GM12878 (cell line): ENCODE results near the gene ACTL7A. TPM values are rescaled to one million over a fixed set of nuclear protein-coding genes. Genes with fewer than 3 reads are reported as not detected.

ENCODE experiments used
- E2F4 ChIP-seq: IDR thresholded peaks from 2 replicates; pipeline ENCODE4 v1.6.1; 2012; ENCODE audit warnings: low read depth, low read length, improper control_type of control experiment
- E2F8 ChIP-seq: fragments of 450-650 bp; IDR thresholded peaks from 2 replicates; pipeline ENCODE4 v1.6.1; 2018; ENCODE audit warnings: mild to moderate bottlenecking, low read depth, moderate library complexity; ENCODE audit not compliant: partially characterized antibody
- ELK1 ChIP-seq: IDR thresholded peaks from 2 replicates; pipeline ENCODE4 v1.6.1; 2012; ENCODE audit warnings: low read depth, low read length, improper control_type of control experiment
- LARP7 ChIP-seq: fragments of 450-650 bp; IDR thresholded peaks from 2 replicates; pipeline ENCODE4 v1.6.1; 2017; ENCODE audit warnings: mild to moderate bottlenecking
- MAX ChIP-seq: IDR thresholded peaks from 2 replicates; pipeline ENCODE4 v1.6.1; 2012; ENCODE audit warnings: low read depth, low read length, improper control_type of control experiment
- POLR2AphosphoS2 ChIP-seq: IDR thresholded peaks from 2 replicates; pipeline ENCODE4 v1.6.1; 2011; ENCODE audit warnings: low read depth, mild to moderate bottlenecking, low read length, improper control_type of control experiment, moderate library complexity
- RCOR1 ChIP-seq: conservative IDR thresholded peaks from 2 replicates; pipeline ENCODE4 v1.6.1; 2012; ENCODE audit warnings: low read depth, low read length, improper control_type of control experiment
- SMAD1 ChIP-seq: fragments of 450-650 bp; IDR thresholded peaks from 2 replicates; pipeline ENCODE4 v1.6.1; 2018; ENCODE audit warnings: mild to moderate bottlenecking, low read depth; ENCODE audit not compliant: partially characterized antibody
- TCF12 ChIP-seq: IDR thresholded peaks from 2 replicates; pipeline ENCODE4 v1.6.1; 2011; ENCODE audit warnings: low read depth, mild to moderate bottlenecking, low read length
- ZBED1 ChIP-seq: IDR thresholded peaks from 2 replicates; pipeline ENCODE4 v1.6.1; 2016; ENCODE audit warnings: borderline replicate concordance
- ZBTB33 ChIP-seq: fragments of 450-650 bp; IDR thresholded peaks from 2 replicates; pipeline ENCODE4 v1.6.1; 2017; ENCODE audit warnings: mild to moderate bottlenecking
- polyA plus RNA-seq, 11 experiments: library from polyadenylated mRNA; depleted of rRNA in 4 of 11; unstranded in 6 of 11; stranded (reverse) in 5 of 11; fragments of >200 nt; fragmentation: Nextera tagmentation in 4 of 11; fragmentation: Illumina TruSeq in 1 of 11; extraction: Ambion mirVana in 4 of 11; extraction: Trizol in 1 of 11; gene quantifications; 1 replicate in 1 of 11; 2 replicates in 10 of 11; pipeline versions ENCODE4 v1.2.1 to v1.2.3, GENCODE V29; 2011 to 2016; ENCODE audit warnings: inconsistent platforms in 2 of 11, missing spikeins in 2 of 11, low read depth in 1 of 11
- total RNA-seq, 4 experiments: library from RNA; depleted of rRNA in 3 of 4; stranded (reverse); fragments of >200 nt in 3 of 4; fragmentation: Illumina TruSeq in 1 of 4; extraction: Trizol in 1 of 4; gene quantifications; 2 replicates each; pipeline versions ENCODE4 v1.2.1 to v1.2.3, GENCODE V29; 2013 to 2021

The ACTL7A gene
- total and polyA plus RNA-seq, 10 of the 15 experiments (the other 5 are each of a cell fraction or from before 2014, with no cell fraction given): not detected

GRCh38 chr9:108831496-108832178 lies 30.4 kb upstream of the ACTL7A start (continued):
- TF ChIP-seq ZBTB33: no peak
- TF ChIP-seq LARP7: no peak
- no peak for TF ChIP-seq ELK1
- TF ChIP-seq E2F4: no peak
- TF ChIP-seq RCOR1: no peak
- no peak for TF ChIP-seq SMAD1
- no peak for TF ChIP-seq ZBED1
- no peak for TF ChIP-seq MAX
- TF ChIP-seq E2F8: no peak
- no peak for TF ChIP-seq POLR2AphosphoS2
- TF ChIP-seq TCF12: no peak
